HEK293 (cell line): Measurements from ENCODE around the gene ZBTB20.

Experiments
- CTCF ChIA-PET: fragments of 350-600 bp; formaldehyde crosslinking; extraction: SDS; loops from one replicate; lab custom pipeline; 2021; ENCODE audit warnings: antibody characterized with exemption; lab: Yijun Ruan, JAX
- POLR2A ChIA-PET: fragments of 300-600 bp; formaldehyde crosslinking; extraction: SDS; loops from one replicate; lab custom pipeline; 2020; ENCODE audit warnings: antibody characterized with exemption, inconsistent platforms; lab: Yijun Ruan, JAX
- H3K27ac ChIP-seq: fragments of 200-500 bp; sonication (Bioruptor generic); 2 replicates; pipeline ENCODE4 v1.5.1; 2014; ENCODE audit warnings: low read depth, low read length, control low read depth, inconsistent platforms; ENCODE audit errors: extremely low read depth
- H3K36me3 ChIP-seq, 2 experiments: fragments of 200-500 bp in 1 of 2; sonication (Bioruptor generic) in 1 of 2; 1 replicate in 1 of 2; 2 replicates in 1 of 2; pipeline ENCODE4 v1.5.1; 2014 to 2017; ENCODE audit warnings: inconsistent platforms in 2 of 2, low read length in 2 of 2; ENCODE audit not compliant: control insufficient read depth in 2 of 2, insufficient read depth in 1 of 2
- H3K4me1 ChIP-seq: fragments of 200-500 bp; sonication (Bioruptor generic); 2 replicates; pipeline ENCODE4 v1.5.1; 2014; ENCODE audit warnings: mild to moderate bottlenecking, low read length, inconsistent platforms; ENCODE audit not compliant: control insufficient read depth, insufficient read depth
- H3K4me3 ChIP-seq: 2 replicates; pipeline ENCODE4 v1.5.1; 2011; ENCODE audit warnings: low read depth, mild to moderate bottlenecking, control low read depth, low read length, moderate library complexity
- H3K9me3 ChIP-seq: fragments of 200-500 bp; sonication (Bioruptor generic); 2 replicates; pipeline ENCODE4 v1.5.1; 2014; ENCODE audit warnings: low read depth, low read length, inconsistent platforms; ENCODE audit not compliant: control insufficient read depth, insufficient read depth
- GLI4 ChIP-seq: fragments of 450-650 bp; formaldehyde crosslinking; IDR thresholded peaks from 2 replicates; pipeline ENCODE4 v1.5.1; 2016; ENCODE audit warnings: missing biosample characterization, missing genetic modification characterization
- GLIS1 ChIP-seq: fragments of 450-650 bp; formaldehyde crosslinking; IDR thresholded peaks from 2 replicates; pipeline ENCODE4 v1.5.1; 2016; ENCODE audit warnings: missing biosample characterization, missing genetic modification characterization
- KLF8 ChIP-seq: fragments of 450-650 bp; formaldehyde crosslinking; IDR thresholded peaks from 2 replicates; pipeline ENCODE4 v1.5.1; 2016; ENCODE audit warnings: missing biosample characterization, missing genetic modification characterization
- KLF9 ChIP-seq: fragments of 450-650 bp; formaldehyde crosslinking; IDR thresholded peaks from 2 replicates; pipeline ENCODE4 v1.5.1; 2016; ENCODE audit warnings: missing biosample characterization, missing genetic modification characterization, low read depth
- MZF1 ChIP-seq: fragments of 450-650 bp; formaldehyde crosslinking; IDR thresholded peaks from 2 replicates; pipeline ENCODE4 v1.5.1; 2017; ENCODE audit warnings: missing biosample characterization, missing genetic modification characterization, borderline replicate concordance
- PRDM1 ChIP-seq: fragments of 450-650 bp; formaldehyde crosslinking; IDR thresholded peaks from 2 replicates; pipeline ENCODE4; 2016; ENCODE audit warnings: missing biosample characterization, missing genetic modification characterization
- ZBTB26 ChIP-seq: fragments of 450-650 bp; formaldehyde crosslinking; optimal IDR thresholded peaks from 2 replicates; pipeline ENCODE3; 2016; ENCODE audit warnings: missing biosample characterization, mild to moderate bottlenecking, missing genetic modification characterization
- ZFHX2 ChIP-seq: fragments of 450-650 bp; formaldehyde crosslinking; conservative IDR thresholded peaks from 2 replicates; pipeline ENCODE4 v1.5.1; 2016; ENCODE audit warnings: missing biosample characterization, missing genetic modification characterization
- ZFP37 ChIP-seq: fragments of 450-650 bp; formaldehyde crosslinking; IDR thresholded peaks from 2 replicates; pipeline ENCODE4 v1.5.1; 2016; ENCODE audit warnings: missing biosample characterization, missing genetic modification characterization
- ZNF121 ChIP-seq: fragments of 450-650 bp; formaldehyde crosslinking; IDR thresholded peaks from 2 replicates; pipeline ENCODE4 v1.5.1; 2016; ENCODE audit warnings: missing biosample characterization, missing genetic modification characterization
- ZNF140 ChIP-seq: fragments of 450-650 bp; formaldehyde crosslinking; IDR thresholded peaks from 2 replicates; pipeline ENCODE4 v1.5.1; 2016; ENCODE audit warnings: missing biosample characterization, missing genetic modification characterization
- ZNF2 ChIP-seq: fragments of 450-650 bp; formaldehyde crosslinking; IDR thresholded peaks from 2 replicates; pipeline ENCODE4 v1.5.1; 2016; ENCODE audit warnings: missing biosample characterization, missing genetic modification characterization
- ZNF202 ChIP-seq: fragments of 450-650 bp; formaldehyde crosslinking; IDR thresholded peaks from 2 replicates; pipeline ENCODE4 v1.5.1; 2016; ENCODE audit warnings: missing biosample characterization, missing genetic modification characterization, borderline replicate concordance
- ZNF23 ChIP-seq: fragments of 450-650 bp; formaldehyde crosslinking; IDR thresholded peaks from 2 replicates; pipeline ENCODE4 v1.5.1; 2016; ENCODE audit warnings: missing biosample characterization, missing genetic modification characterization, borderline replicate concordance
- ZNF280C ChIP-seq: fragments of 450-650 bp; formaldehyde crosslinking; IDR thresholded peaks from 2 replicates; pipeline ENCODE4 v1.5.1; 2016; ENCODE audit warnings: missing biosample characterization, missing genetic modification characterization
- ZNF394 ChIP-seq: fragments of 450-650 bp; formaldehyde crosslinking; IDR thresholded peaks from 2 replicates; pipeline ENCODE4 v1.5.1; 2016; ENCODE audit warnings: missing biosample characterization, missing genetic modification characterization, mild to moderate bottlenecking, moderate library complexity, borderline replicate concordance
- ZNF530 ChIP-seq: fragments of 450-650 bp; formaldehyde crosslinking; IDR thresholded peaks from 2 replicates; pipeline ENCODE4 v1.5.1; 2016; ENCODE audit warnings: low read depth, missing biosample characterization, missing genetic modification characterization
- ZNF600 ChIP-seq: fragments of 450-650 bp; formaldehyde crosslinking; IDR thresholded peaks from 2 replicates; pipeline ENCODE4 v1.5.1; 2016; ENCODE audit warnings: missing biosample characterization, missing genetic modification characterization
- ZNF629 ChIP-seq: fragments of 450-650 bp; formaldehyde crosslinking; IDR thresholded peaks from 2 replicates; pipeline ENCODE4 v1.5.1; 2017; ENCODE audit warnings: missing biosample characterization, missing genetic modification characterization
- ZNF830 ChIP-seq: fragments of 450-650 bp; IDR thresholded peaks from 2 replicates; pipeline ENCODE4 v1.5.0; 2018; ENCODE audit warnings: missing biosample characterization, missing genetic modification characterization, low read depth, mild to moderate bottlenecking, moderate library complexity
- ZSCAN16 ChIP-seq: fragments of 450-650 bp; formaldehyde crosslinking; IDR thresholded peaks from 2 replicates; pipeline ENCODE4 v1.5.1; 2016; ENCODE audit warnings: missing biosample characterization, missing genetic modification characterization
- ZXDB ChIP-seq: fragments of 450-650 bp; formaldehyde crosslinking; IDR thresholded peaks from 2 replicates; pipeline ENCODE4 v1.5.1; 2016; ENCODE audit warnings: missing biosample characterization, missing genetic modification characterization

Gene ZBTB20

DNA sequence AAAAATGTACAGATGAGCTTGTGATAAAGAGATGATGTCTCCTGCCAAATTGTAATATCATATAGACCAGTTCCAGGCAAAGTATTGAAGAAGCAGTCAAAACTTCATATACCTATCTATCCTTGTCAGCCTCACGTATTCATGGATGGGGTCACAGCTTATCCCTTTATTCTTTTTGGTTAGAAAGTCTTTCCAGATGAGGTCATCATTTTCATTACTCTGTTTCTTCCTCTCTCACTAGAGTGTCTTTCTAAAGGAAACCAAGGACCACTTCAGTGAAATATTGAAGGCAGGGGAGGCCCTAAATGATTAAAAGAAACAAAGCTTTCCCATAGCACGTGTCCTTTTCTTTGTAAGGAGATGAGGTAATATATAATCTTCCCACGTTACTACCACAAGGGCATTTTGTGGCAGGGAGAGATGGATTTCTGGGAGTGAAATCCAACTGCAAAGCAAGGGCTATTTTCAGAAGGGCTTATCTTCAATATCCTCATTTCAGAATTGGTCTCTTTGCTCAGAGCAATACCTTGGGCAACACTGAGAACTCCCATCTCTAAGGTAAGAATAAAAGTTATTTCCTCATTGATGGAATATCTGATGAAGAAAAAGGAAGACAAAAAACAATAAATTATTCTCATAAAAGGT is 593.0 kb downstream of the ZBTB20 start (continued):
- TF ChIP-seq ZNF2 (tag by site-specific recombination) (no peak), KLF9 (tag by site-specific recombination) (no peak), ZNF530 (tag by site-specific recombination) (no peak), PRDM1 (tag by site-specific recombination) (no peak), ZNF280C (no peak), ZNF600 (tag by site-specific recombination) (no peak)

DNA sequence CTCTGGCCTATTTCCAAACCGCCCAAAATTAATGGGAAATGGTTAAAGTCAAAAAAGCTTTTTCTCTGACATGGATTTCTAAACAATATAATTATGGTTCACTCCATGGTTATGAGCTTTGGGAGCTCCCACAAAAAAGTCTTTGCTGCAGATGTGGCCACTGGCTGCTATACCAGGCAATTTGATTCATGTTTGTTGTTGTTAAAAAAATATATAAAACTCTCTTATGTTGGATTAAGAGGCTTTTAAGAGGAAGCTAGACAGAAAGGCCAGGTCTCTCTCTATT is 594.6 kb downstream of the ZBTB20 start:
- Histone ChIP-seq H3K27ac (no peak overlapping the region), H3K4me1 (peaks cover 3% of the 10 kb centered on the region; the same call in 1 of the 2 replicates), H3K36me3 (no peaks in the 10 kb centered on the region), H3K9me3 (no peaks in the 10 kb centered on the region), H3K4me3 (no peak overlapping the region)
- ChIA-PET CTCF (interaction anchor here (0.6 kb wide), 2 partner anchors 9 to 80 kb away, joined by 3 to 5 read pairs; no protein-coding TSS in a partner anchor), POLR2A (interaction anchor here (0.6 kb wide), 1 partner anchor 144 kb away, joined by 8 read pairs; no protein-coding TSS in a partner anchor)
- TF ChIP-seq ZNF830: no peak
- TF ChIP-seq ZNF394 (tag by site-specific recombination): no peak
- TF ChIP-seq ZSCAN16 (tag by site-specific recombination): no peak
- no peak for TF ChIP-seq ZNF23 (tag by site-specific recombination)
- TF ChIP-seq ZBTB26 (tag by site-specific recombination): no peak
- no peak for TF ChIP-seq MZF1 (tag by site-specific recombination)
- no peak for TF ChIP-seq ZNF629 (tag by site-specific recombination)
- TF ChIP-seq GLI4 (tag by site-specific recombination): no peak
- no peak for TF ChIP-seq ZNF202 (tag by site-specific recombination)
- TF ChIP-seq KLF8 (tag by site-specific recombination): no peak
- TF ChIP-seq ZNF121 (tag by site-specific recombination): no peak
- no peak for TF ChIP-seq ZNF140
- TF ChIP-seq ZXDB (tag by site-specific recombination): no peak

DNA sequence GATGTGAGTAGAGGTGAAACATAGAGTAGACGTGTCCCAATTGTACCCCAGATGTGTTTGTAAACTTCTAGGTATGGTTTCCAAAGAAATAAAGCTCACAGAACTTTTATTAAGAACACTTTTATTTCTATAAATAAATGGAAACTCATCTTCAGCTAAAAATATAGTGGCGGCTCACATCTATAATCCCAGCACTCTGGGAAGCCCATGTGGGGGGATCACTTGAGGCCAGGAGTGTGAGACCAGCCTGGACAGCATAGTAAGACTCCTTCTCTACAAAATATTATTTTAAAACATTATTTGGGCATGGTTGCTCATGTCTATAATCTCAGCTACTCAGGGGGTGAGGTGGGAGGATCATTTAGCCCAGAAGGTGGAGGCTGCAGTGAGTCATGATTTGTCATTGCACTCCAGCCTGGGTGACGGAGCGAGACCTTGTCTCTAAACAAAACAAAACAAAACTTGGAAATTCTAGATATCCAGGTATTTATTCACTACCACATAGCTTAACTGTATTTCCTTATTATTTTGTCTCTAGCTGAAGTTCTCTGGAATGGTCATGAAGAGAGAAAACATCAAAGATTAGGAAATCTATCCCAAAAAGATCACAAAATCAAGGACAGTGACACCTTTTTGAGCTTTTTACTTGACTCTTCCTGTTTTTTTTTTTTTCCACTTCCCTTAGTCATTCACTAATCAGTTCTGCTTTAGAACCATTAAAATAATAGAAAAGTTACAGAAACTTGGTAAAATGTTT is 595.1 kb downstream of the ZBTB20 start:
- no peaks in the 10 kb centered on the region for H3K4me1 ChIP-seq

More for the DNA sequence above, 595.1 kb downstream of the ZBTB20 start:
- no peak overlapping the region for H3K27ac ChIP-seq
- CTCF ChIA-PET: interaction anchor here (0.6 kb wide), 3 partner anchors 81 to 1267 kb away, joined by 3 to 5 read pairs (median 3); no protein-coding TSS in a partner anchor
- TF ChIP-seq ZFP37 (tag by site-specific recombination) (no peak), GLIS1 (tag by site-specific recombination) (peak; percentile 23; the same call in 1 of the 2 replicates), ZFHX2 (peak; percentile 33)
- no peaks in the 10 kb centered on the region for H3K9me3 ChIP-seq
- no peaks in the 10 kb centered on the region for H3K36me3 ChIP-seq
- no peak overlapping the region for H3K4me3 ChIP-seq
- POLR2A ChIA-PET: interaction anchor here (0.6 kb wide), 1 partner anchor 145 kb away, joined by 8 read pairs; no protein-coding TSS in a partner anchor
